Adrenal gland (tissue), 12 donors: Measurements from ENCODE around the gene UBL7. TPM values are rescaled to one million over a fixed set of nuclear protein-coding genes. Genes with fewer than 3 reads are reported as not detected.

Experiments
- DNase-seq, 7 donors: peaks; one replicate each; pipeline ENCODE4 v3.0.0-alpha.2; 2019 to 2020
- H3K27ac ChIP-seq, 5 donors: fragments of 200-600 bp; sonication (generic) in 4 of 5; 1 replicate in 3 of 5; 2 replicates in 2 of 5; pipeline versions ENCODE4 v1.5.1 to v1.8.0; 2016 to 2020; ENCODE audit warnings: mild to moderate bottlenecking in 1 of 5
- H3K27me3 ChIP-seq: fragments of 200-600 bp; 2 replicates; pipeline ENCODE4 v1.8.0; 2021
- H3K36me3 ChIP-seq, 2 donors: fragments of 200-600 bp; replicated peaks in 1 of 2; 1 replicate in 1 of 2; 2 replicates in 1 of 2; pipeline versions ENCODE4 v1.5.1 to v1.8.0; 2018 to 2022
- H3K4me1 ChIP-seq, 2 donors: fragments of 200-600 bp; replicated peaks in 1 of 2; 1 replicate in 1 of 2; 2 replicates in 1 of 2; pipeline versions ENCODE4 v1.5.1 to v1.8.0; 2018 to 2021
- H3K4me3 ChIP-seq, 4 donors: fragments of 200-600 bp; sonication (generic) in 3 of 4; one replicate each; pipeline ENCODE4 v1.5.1; 2016 to 2018
- H3K9me3 ChIP-seq, 3 donors: fragments of 200-600 bp; sonication (generic) in 1 of 3; replicated peaks in 1 of 3; 1 replicate in 2 of 3; 2 replicates in 1 of 3; pipeline versions ENCODE4 v1.5.1 to v1.8.0; 2016 to 2021
- POLR2A ChIP-seq, 2 donors: fragments of 450-650 bp; IDR thresholded peaks; one replicate each; pipeline ENCODE4 v1.6.1; 2017; ENCODE audit warnings: antibody characterized with exemption in 2 of 2, mild to moderate bottlenecking in 2 of 2, moderate library complexity in 1 of 2
- WGBS, 4 donors: extraction: QIAGEN DNeasy Blood & Tissue Kit in 2 of 4; methylation state at CpG; one replicate each; pipeline versions ENCODE4 v1.1.5 to v1.1.7; 2013 to 2017; 5-methylcytosine and 5-hydroxymethylcytosine counted together
- intact Hi-C, 2 donors: fragments of 100-400 bp; cut with DNase I; formaldehyde crosslinking; loops; one replicate each; pipeline versions ENCODE4 v1.14.1 to v1.15.0; 2022 to 2023
- polyA plus RNA-seq, 3 donors: library from polyadenylated mRNA; stranded (reverse); fragments of 200-250 nt in 2 of 3; fragments of 350-450 nt in 1 of 3; fragmentation: Illumina TruSeq in 1 of 3; extraction: RNeasy Lipid Tissue Mini Kit (QIAGEN cat#74804) in 1 of 3; gene quantifications; one replicate each; pipeline ENCODE4 v1.2.3, GENCODE V29; 2013 to 2014
- total RNA-seq, 9 donors: library from RNA; depleted of rRNA in 4 of 9; stranded (reverse); fragments of >200 nt in 4 of 9; fragments of 120-200 nt in 1 of 9; fragmentation: NEBNext Ultra II Directional in 1 of 9; extraction: Animal tissue kit (Norgen Biotek cat#: 25700) in 1 of 9; gene quantifications; one replicate each; pipeline versions ENCODE4 v1.1.0 to v1.2.4, GENCODE V29; 2013 to 2023
- TF ChIP-seq, protein P1 (sequence below), 6 experiments: fragments of 450-650 bp in 4 of 6; fragments of 200-600 bp in 2 of 6; sonication (generic) in 1 of 6; IDR thresholded peaks; 1 replicate in 5 of 6; 2 replicates in 1 of 6; pipeline versions ENCODE4 v1.5.1 to v1.8.0; 2016 to 2021; ENCODE audit warnings: antibody characterized with exemption in 6 of 6, mild to moderate bottlenecking in 2 of 6, moderate library complexity in 1 of 6
- donor health status: healthy with polysubstance abuse.
- donor health status: Bipolar disorder and iron deficiency.
- donor health status: DM: yes; HTN: yes; CAD: no.
- donor health status: DM: no; HTN: no; CAD: no.
- donor health status: DM: no; HTN: no; CAD: no.
- donor health status: DM: yes; HTN: yes; CAD: no.

UBL7 gene
- total and polyA plus RNA-seq, 12 donors, result 16.0 to 85.0 (median 50.2) TPM

DNA sequence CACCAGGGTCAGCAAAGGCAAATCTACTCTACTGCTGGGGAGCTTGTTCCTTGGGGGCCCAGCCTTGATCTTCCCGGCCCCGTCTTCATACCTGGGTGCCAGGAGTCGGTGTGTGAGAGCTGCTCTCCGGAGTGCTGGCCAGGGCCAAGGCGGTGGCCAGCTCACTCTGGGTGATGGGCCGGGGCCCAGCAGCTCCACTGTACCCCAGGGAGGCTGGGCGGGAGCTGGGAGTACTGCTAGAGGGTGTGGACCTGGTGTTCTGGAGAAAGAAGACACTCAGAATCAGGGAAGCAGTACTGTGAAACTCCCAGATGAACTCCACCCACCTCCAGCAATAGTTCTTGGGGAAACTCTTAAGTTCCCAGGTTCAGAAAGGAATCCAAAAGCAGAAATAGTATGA, 11.9 kb downstream of the UBL7 start:
- H3K4me1 ChIP-seq, result no peaks in the 10 kb centered on the region
- H3K4me3 ChIP-seq, result no peak overlapping the region
- intact Hi-C loops, result no loop called here
- WGBS, 4 donors, result 84 to 98% (median 95%) methylated on average over 2 to 7 of the region's 7 CpGs
- no peaks in the 10 kb centered on the region for H3K9me3 ChIP-seq
- DNase-seq, result no peak
- no peak overlapping the region for H3K27ac ChIP-seq
- no peak for TF ChIP-seq POLR2A (IDR thresholded peaks at IDR 0.05)
- TF ChIP-seq, protein P1, sequence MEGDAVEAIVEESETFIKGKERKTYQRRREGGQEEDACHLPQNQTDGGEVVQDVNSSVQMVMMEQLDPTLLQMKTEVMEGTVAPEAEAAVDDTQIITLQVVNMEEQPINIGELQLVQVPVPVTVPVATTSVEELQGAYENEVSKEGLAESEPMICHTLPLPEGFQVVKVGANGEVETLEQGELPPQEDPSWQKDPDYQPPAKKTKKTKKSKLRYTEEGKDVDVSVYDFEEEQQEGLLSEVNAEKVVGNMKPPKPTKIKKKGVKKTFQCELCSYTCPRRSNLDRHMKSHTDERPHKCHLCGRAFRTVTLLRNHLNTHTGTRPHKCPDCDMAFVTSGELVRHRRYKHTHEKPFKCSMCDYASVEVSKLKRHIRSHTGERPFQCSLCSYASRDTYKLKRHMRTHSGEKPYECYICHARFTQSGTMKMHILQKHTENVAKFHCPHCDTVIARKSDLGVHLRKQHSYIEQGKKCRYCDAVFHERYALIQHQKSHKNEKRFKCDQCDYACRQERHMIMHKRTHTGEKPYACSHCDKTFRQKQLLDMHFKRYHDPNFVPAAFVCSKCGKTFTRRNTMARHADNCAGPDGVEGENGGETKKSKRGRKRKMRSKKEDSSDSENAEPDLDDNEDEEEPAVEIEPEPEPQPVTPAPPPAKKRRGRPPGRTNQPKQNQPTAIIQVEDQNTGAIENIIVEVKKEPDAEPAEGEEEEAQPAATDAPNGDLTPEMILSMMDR (IDR thresholded peaks at IDR 0.05), result no peak
- no peaks in the 10 kb centered on the region for H3K27me3 ChIP-seq
- H3K36me3 ChIP-seq, result peaks cover 0 to 79% of the 10 kb centered on the region in 2 donors

DNA sequence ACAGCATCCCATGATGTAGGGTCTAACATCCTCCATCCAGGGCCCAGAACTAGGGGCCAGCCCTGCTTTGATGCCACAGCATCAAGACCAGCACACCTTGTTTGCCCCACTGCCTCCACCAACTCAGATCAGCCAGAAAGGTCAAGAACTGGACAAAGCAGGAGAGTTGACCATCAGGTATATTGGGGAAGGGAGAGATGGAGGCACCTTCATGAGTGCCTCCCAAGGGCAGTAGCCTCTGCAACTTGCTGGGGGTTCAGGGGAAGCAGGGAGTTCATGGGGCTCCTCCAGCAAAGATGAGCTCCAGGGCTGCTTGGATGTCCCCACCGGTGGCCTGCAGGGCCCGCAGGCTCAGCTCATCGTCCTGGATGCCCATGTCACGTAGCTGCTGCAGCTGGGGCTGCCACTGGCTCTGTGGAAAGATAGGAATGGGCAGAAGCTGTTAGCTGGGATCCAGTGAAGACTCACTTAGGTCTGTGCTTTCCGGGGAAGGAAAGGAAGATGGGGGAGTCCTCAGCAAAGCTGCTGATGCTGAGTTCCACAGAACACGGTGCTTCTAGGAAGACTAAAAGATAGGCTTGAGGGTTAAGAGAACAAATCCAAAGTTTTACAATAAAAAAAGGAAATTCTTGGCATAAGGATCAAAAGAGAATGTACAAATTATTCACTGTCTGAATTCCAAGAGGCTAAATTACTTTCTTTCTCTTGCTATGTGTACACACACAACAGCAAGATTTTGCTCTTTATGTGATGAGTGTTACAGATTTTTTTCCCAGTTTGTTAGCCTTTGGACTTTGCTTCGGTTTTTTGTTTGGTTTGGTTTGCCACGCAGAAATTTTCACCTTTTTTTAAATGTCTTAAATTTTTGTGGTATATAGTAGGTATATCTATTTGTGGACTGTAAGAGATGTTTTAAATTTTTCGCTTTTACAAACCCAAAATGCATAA, 14.9 kb downstream of the UBL7 start:
- H3K36me3 ChIP-seq, result peaks cover 0 to 59% of the 10 kb centered on the region in 2 donors
- WGBS, 4 donors, result 88 to 96% (median 92%) methylated on average over 6 to 9 of the region's 9 CpGs

DNA sequence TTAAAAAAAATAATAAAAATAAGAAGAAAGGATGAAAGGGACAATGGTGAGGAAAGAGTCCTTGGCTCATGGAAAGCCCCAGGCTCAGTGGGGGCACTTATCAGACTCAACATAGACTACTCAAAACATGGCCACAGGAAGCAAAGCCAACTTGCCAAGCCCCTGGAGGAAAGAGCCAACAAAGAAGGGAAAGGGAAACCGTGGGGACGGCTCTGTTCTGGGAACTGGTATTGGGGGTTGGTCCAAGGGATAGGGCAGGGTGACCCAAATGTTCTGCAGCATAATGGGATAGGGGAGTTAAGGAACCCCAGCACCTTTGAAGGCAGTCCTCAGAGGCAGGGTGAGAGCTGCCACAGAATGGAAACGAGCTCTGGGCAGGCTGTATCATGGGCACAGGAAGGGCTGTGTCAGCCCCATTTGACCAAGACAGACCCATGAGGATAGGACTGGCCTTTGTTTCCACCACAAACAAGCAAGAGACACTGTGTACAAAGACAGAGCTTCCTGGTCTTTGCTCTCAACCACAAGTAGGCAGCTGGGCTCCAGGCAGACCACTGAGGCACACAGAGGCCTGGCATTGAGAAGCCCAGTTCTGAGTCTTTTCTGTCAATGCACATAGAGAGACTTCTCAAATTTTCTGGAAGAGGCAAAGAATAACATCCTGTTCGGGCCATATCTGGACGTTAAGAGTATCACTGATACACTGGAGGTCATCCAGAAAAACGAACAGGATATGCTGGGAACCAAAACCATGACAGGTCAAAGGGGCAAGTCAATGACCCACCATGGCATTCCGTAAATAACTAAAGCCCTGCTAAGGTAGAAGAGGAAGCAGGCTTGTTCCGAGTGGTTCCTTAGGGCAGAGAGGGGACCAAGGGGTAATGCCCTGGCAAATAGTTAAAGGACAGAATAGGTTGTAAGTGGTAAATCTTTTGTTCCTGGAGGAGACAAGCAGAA, 16.6 kb downstream of the UBL7 start:
- Histone ChIP-seq H3K27ac (peak overlapping the region in 2 of 5 donors; percentile 38 to 68), H3K4me3 (no peak overlapping the region), H3K9me3 (no peaks in the 10 kb centered on the region), H3K27me3 (no peaks in the 10 kb centered on the region), H3K36me3 (peaks cover 0 to 42% of the 10 kb centered on the region in 2 donors), H3K4me1 (no peaks in the 10 kb centered on the region)
- DNase-seq, result peak in 2 of 7 donors; percentile 2 to 8
- 65 to 75% (median 70%) methylated on average over 8 of the region's 8 CpGs for WGBS, 4 donors
- TF ChIP-seq POLR2A (IDR thresholded peaks at IDR 0.05), result no peak
- TF ChIP-seq, protein P1 (IDR thresholded peaks at IDR 0.05), result no peak
- intact Hi-C loops, result no loop called here

More for the DNA sequence above, 14.9 kb downstream of the UBL7 start:
- Histone ChIP-seq H3K27ac (no peak overlapping the region), H3K27me3 (no peaks in the 10 kb centered on the region), H3K4me1 (no peaks in the 10 kb centered on the region), H3K4me3 (no peak overlapping the region), H3K9me3 (no peaks in the 10 kb centered on the region)
- intact Hi-C loops, result no loop called here
- DNase-seq, result no peak
- TF ChIP-seq POLR2A (IDR thresholded peaks at IDR 0.05), result no peak
- TF ChIP-seq, protein P1 (IDR thresholded peaks at IDR 0.05), result no peak
